Stimulated activated CD8-positive, alpha-beta memory T cell treated with anti-CD3 and anti-CD28 coated beads, Interleukin-15, amount 100 ng/mL, for 1 hour (primary cell): ENCODE measurements around the gene STK16.
"Not testable (repeated sequence)": the region's sequence is repeated elsewhere in the genome, so short reads cannot be mapped to it uniquely, and the experiment has no call there.

Experiments
- DNase-seq: peaks from one replicate; pipeline ENCODE4 v3.0.0-alpha.2; 2020; ENCODE audit warnings: low read depth

STK16 gene

DNA sequence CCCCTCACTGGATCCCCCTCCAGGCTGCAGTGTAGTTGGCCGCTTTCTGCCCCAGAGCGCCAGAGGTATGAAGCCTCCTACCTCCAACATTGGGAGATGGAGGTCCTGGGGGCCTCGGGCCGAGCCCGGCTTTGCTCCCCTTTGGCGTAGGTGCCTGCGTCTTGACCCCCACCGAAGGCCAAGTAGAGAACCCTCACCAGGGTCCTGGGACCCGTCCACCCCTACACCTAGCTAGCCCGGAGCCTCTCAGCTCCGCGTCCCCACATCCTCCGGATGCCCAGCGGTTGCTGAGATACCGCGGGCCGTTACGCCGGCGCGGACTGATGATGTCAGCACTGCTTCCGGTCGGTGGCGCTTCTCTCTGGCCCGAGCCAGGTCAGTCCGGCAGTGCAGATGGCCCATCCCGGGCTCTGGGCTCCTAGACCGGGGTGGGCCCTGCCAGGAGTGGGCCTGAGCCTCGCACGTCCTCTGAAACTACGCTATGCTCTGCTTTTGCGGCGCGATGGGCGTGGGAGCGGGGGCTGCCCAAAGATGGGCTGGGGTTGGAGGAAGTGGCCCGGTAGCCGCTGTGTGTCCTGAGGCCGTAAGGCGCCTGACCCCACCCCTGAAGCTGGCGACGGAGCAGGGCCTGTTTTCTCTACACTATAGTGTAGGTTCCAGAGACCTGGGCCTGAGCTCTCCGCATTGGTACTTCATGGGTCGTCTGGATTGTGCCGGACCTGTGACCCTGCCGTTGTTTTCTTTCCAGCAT is at the start of gene STK16, which contains the start of gene GLB1L:
TSS of gene STK16 (plus strand) at position 332 of the 751 bp plus-strand sequence. CDS start 521 bp downstream, outside the sequence.
TSS of gene GLB1L (minus strand) at position 297 of the 751 bp plus-strand sequence. CDS start 1,871 bp downstream, outside the sequence.
- DNase-seq = peak; percentile 79

- DNase-seq = no peak
These were observed 47.9 kb upstream of the STK16 start for GRCh38 chr2:219197388-219197787.

GRCh38 chr2:219198974-219199373 is 46.3 kb upstream of the STK16 start:
- DNase-seq = no peak

DNA sequence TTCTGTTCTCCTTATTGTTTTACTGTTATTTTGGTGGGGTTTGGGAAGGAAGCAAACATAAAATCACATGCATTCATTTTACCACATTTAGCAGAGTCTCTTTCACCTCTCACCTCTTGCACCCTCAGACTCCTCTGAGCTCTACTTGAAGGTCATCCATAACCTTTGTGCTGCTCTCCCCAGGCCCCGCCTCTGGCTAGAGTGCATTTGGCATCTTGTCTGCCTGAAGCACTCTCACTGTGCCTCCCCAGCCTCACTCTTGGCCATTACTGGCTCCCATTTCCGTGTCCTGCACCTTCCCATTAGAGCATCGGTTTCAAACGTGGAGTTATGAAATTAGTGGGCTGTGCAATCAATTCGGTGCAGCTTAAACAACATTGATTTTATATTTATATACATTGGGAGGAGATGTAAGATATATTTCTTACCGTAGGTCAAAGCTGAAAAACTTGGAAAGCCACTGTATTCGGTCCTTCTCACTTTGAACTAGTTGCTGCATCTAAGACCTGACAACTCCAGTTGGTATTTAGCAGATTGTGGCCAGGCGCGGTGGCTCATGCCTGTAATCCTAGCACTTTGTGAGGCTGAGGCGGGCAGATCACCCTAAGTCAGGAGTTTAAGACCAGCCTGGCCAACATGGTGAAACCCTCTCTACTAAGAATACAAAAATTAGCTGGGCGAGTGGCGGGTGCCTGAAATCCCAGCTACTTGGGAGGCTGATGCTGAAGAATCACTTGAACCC is 45.6 kb upstream of the STK16 start:
- DNase-seq = no peak

GRCh38 chr2:219200502-219201326 is 44.6 kb upstream of the STK16 start:
- not testable (repeated sequence) for DNase-seq

GRCh38 chr2:219201331-219201730 is 43.9 kb upstream of the STK16 start:
- DNase-seq = not testable (repeated sequence)

GRCh38 chr2:219204425-219205164 is 40.7 kb upstream of the STK16 start:
- no peak for DNase-seq

- DNase-seq = no peak
These were observed 40.1 kb upstream of the STK16 start for GRCh38 chr2:219205165-219205538.

DNA sequence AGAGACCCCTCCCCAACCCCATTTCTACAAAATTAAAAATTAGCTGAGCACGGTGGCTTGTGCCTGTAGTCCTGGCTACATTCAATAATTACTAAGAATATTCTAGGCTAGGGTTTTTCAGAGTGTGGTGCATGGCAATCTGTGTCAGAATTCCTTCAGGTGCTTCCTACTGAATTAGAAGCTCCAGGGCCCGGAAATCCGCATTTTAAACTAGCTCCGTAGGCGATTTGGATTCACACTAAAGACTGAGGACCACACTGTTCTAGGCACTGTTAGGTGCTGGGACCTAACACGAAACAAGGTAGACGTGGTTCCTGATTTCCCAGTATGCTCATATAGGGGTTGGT is 39.3 kb upstream of the STK16 start:
- no peak for DNase-seq

DNA sequence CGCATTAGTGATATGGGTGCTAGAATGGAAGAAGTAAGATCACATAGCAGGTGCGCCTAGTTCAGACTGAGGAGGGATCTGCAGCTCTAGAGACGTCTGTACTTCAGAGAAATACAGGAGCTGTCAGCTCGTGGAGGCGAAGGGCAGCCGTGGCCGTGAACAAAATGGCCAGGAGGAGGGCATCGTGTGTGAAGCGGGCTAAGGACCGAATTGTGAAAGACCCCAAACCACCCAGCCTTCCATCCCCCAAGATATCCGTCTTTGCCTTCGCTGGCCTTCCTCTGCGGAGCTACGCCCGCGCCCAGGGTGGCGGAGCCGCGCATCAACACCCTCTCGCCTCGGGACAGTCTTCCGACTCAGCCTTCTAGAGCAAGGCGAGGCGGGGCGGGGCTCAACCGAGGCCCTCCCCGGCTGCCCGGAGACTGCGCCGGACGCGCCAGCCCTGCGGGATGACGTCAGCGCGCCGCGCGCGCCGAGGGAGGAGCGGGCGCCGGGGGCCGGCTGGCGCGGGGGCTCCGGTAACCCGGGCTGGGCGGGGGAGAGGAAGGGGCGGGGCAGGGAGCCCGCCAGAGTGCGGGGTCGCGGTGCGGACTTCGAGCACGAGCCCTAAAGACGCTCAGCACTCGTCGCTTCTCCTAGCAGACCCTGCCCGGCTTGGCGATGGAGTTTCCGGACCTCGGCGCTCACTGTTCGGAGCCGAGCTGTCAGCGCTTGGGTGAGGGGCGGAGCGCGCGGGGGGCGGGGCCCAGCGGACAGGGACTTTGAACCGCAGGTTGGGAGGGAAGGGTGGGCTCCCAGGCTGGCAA is 38.7 kb upstream of the STK16 start, which contains the start of gene ZFAND2B:
TSS of gene ZFAND2B (plus strand) at position 455 of the 806 bp plus-strand sequence. CDS start at position 661, 206 bp downstream.
- peak; percentile 83 for DNase-seq

- DNase-seq = no peak
These were observed 38.0 kb upstream of the STK16 start for GRCh38 chr2:219207134-219207883.

DNA sequence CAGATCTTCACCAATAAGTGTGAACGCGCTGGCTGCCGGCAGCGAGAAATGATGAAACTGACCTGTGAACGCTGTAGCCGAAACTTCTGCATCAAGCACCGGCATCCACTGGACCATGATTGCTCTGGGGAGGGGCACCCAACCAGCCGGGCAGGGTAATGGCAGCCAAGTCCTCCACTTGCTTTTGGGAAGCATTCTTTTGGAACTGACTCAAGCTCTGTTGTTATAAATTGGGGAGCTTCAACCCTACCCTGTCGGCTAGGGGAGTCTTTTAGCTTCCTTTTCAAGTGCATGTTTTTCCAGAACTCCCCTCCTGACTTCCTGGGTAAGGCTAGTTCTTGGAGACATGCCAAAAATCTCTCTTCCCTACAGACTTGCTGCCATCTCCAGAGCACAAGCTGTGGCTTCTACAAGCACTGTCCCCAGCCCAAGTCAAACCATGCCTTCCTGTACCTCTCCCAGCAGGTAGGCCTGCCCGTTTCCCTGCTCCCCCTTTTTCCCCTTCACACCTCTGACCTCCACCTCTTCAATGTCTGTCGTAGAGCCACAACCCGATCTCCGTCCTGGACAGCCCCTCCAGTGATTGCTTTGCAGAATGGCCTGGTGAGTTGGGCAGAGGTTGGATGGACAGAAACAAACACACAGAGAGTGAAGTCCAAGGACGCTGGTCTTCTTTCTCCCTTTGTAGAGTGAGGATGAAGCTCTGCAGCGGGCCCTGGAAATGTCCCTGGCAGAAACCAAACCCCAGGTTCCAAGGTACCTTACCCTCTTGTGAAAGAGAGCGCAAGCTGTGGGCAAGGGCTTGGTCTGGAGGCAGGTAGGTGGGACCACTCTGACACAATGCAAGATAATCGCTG is 37.2 kb upstream of the STK16 start:
- DNase-seq = no peak

GRCh38 chr2:219209236-219210195 is 35.8 kb upstream of the STK16 start:
- no peak for DNase-seq

DNA sequence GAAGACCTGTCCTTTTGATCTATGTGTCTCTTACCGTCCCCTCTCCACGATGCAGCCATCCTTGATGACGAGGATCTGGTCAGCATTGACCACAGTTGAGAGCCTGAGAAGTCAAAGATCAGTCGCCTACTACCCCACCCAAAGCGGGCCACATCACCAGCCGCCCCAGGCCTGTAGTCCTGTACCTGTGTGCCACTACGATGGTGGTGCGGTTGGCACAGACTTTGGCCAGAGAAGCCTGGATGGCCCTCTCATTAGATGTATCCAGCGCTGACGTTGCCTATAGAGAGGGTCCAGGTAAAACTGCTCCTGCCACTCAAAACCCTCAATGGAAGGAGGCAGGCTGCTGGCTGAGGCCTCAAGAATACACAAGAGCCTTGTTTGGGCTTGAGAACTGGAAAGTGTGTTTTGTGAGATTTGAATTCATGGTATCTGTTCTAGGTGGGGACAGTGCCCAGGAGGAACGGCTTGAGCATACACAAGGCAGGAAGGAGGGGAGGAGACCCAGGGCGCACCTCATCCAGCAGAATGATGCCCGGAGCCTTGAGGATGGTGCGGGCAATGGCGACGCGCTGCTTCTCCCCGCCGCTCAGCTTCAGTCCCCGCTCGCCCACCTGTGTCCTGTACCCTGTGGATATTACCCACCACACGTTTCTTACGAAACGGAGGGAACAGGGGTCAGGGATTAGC is 34.9 kb upstream of the STK16 start:
- DNase-seq = no peak

- DNase-seq = no peak
These were observed 34.4 kb upstream of the STK16 start for GRCh38 chr2:219210886-219211362.

GRCh38 chr2:219213026-219213415 is 32.3 kb upstream of the STK16 start:
- DNase-seq = no peak

- DNase-seq = no peak
These were observed 31.7 kb upstream of the STK16 start for GRCh38 chr2:219213486-219214071.
